PC-3 (cell line): ENCODE data around the gene WDR33.

ENCODE experiments used
- CTCF ChIP-seq: fragments of 300-600 bp; sonication (generic); conservative IDR thresholded peaks from 2 replicates; pipeline ENCODE4 v1.5.1; 2017; ENCODE audit warnings: antibody characterized with exemption, low read depth, mild to moderate bottlenecking, low read length
- EZH2 ChIP-seq: fragments of 300-600 bp; sonication (generic); IDR thresholded peaks from one replicate; pipeline ENCODE4 v1.6.1; 2017; ENCODE audit warnings: antibody characterized with exemption, mild to moderate bottlenecking, low read length; ENCODE audit not compliant: unreplicated experiment
- EZH2phosphoT487 ChIP-seq: fragments of 300-600 bp; sonication (generic); IDR thresholded peaks from 2 replicates; pipeline ENCODE4 v1.6.1; 2018; ENCODE audit warnings: mild to moderate bottlenecking, antibody characterized with exemption, low read length, borderline replicate concordance

- TF ChIP-seq EZH2phosphoT487 (no peak), CTCF (no peak), EZH2 (no peak)
Observed at GRCh38 chr2:127701193-127701650, 109.7 kb downstream of the WDR33 start, which contains the start of gene SFT2D3.
